Erythroblast (primary cell): ENCODE data around the gene LINGO1.

ENCODE experiments used
- GATA1 ChIP-seq: IDR thresholded peaks from 2 replicates; pipeline ENCODE4 v1.6.1; 2011; ENCODE audit warnings: low read depth, mild to moderate bottlenecking, control low read depth, low read length, moderate library complexity
- POLR2A ChIP-seq: IDR thresholded peaks from 2 replicates; pipeline ENCODE4 v1.6.1; 2011; ENCODE audit warnings: mild to moderate bottlenecking, low read length

- TF ChIP-seq POLR2A (no peak), GATA1 (no peak)
These were observed 63.0 kb downstream of the LINGO1 start for GRCh38 chr15:77569729-77570125.
